Cardiac muscle cell (in vitro differentiated cells and primary cell): ENCODE data around the gene MECP2. TPM values are rescaled to one million over a fixed set of nuclear protein-coding genes. Genes with fewer than 3 reads are reported as not detected.

Experiments
- DNase-seq, 2 donors: peaks; one replicate each; pipeline versions ENCODE4 v3.0.0 to v3.0.0-alpha.2; 2010 to 2017; ENCODE audit warnings: low read depth in 1 of 2, low spot score in 1 of 2
- H3K27ac ChIP-seq: fragments of 200-600 bp; sonication (generic); 2 replicates; pipeline ENCODE4 v1.5.1; 2016
- H3K27me3 ChIP-seq: fragments of 200-600 bp; sonication (generic); 2 replicates; pipeline ENCODE4 v1.6.0; 2016; ENCODE audit warnings: control low read depth
- H3K36me3 ChIP-seq: fragments of 200-600 bp; sonication (generic); 2 replicates; pipeline ENCODE4 v1.5.1; 2016; ENCODE audit warnings: control low read depth
- H3K4me1 ChIP-seq: fragments of 200-600 bp; sonication (generic); 2 replicates; pipeline ENCODE4 v1.8.1; 2017; ENCODE audit warnings: low read depth, mild to moderate bottlenecking, mixed run types
- H3K4me3 ChIP-seq: fragments of 200-600 bp; sonication (generic); 2 replicates; pipeline ENCODE4 v1.5.1; 2016; ENCODE audit warnings: mild to moderate bottlenecking
- H3K9me3 ChIP-seq: fragments of 200-600 bp; sonication (generic); 2 replicates; pipeline ENCODE4 v1.5.1; 2017; ENCODE audit warnings: low read depth, mild to moderate bottlenecking, control low read depth
- polyA plus RNA-seq: library from polyadenylated mRNA; unstranded; fragments of >200 nt; fragmentation: Nextera tagmentation; extraction: Ambion mirVana; gene quantifications from 2 replicates; pipeline ENCODE4 v1.2.1, GENCODE V29; 2016
- total RNA-seq: library from RNA; depleted of rRNA; stranded (reverse); fragments of >200 nt; gene quantifications from 2 replicates; pipeline ENCODE4 v1.2.3, GENCODE V29; 2016
- TF ChIP-seq, protein P1 (sequence below): IDR thresholded peaks from 2 replicates; pipeline ENCODE4 v1.5.1; 2012; ENCODE audit warnings: low read depth, mild to moderate bottlenecking, low read length

MECP2 gene
- total and polyA plus RNA-seq, 2 experiments from 2014 or later: 17.9 to 64.5 TPM

GRCh38 chrX:154032653-154033052, 64.9 kb downstream of the MECP2 start:
- Histone ChIP-seq H3K9me3 (no peaks in the 10 kb centered on the region), H3K36me3 (no peaks in the 10 kb centered on the region), H3K4me1 (peaks cover 16% of the 10 kb centered on the region), H3K27ac (peak overlapping the region; percentile 62), H3K27me3 (no peaks in the 10 kb centered on the region), H3K4me3 (no peak overlapping the region)
- TF ChIP-seq, protein P1, sequence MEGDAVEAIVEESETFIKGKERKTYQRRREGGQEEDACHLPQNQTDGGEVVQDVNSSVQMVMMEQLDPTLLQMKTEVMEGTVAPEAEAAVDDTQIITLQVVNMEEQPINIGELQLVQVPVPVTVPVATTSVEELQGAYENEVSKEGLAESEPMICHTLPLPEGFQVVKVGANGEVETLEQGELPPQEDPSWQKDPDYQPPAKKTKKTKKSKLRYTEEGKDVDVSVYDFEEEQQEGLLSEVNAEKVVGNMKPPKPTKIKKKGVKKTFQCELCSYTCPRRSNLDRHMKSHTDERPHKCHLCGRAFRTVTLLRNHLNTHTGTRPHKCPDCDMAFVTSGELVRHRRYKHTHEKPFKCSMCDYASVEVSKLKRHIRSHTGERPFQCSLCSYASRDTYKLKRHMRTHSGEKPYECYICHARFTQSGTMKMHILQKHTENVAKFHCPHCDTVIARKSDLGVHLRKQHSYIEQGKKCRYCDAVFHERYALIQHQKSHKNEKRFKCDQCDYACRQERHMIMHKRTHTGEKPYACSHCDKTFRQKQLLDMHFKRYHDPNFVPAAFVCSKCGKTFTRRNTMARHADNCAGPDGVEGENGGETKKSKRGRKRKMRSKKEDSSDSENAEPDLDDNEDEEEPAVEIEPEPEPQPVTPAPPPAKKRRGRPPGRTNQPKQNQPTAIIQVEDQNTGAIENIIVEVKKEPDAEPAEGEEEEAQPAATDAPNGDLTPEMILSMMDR: no peak
- DNase-seq: no peak

DNA sequence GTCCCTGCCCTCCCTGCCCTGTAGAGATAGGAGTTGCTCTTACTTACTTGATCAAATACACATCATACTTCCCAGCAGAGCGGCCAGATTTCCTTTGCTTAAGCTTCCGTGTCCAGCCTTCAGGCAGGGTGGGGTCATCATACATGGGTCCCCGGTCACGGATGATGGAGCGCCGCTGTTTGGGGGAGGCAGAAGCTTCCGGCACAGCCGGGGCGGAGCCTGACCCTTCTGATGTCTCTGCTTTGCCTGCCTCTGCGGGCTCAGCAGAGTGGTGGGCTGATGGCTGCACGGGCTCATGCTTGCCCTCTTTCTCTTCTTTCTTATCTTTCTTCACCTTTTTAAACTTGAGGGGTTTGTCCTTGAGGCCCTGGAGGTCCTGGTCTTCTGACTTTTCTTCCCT, 65.4 kb downstream of the MECP2 start:
- Histone ChIP-seq H3K27me3 (no peaks in the 10 kb centered on the region), H3K9me3 (no peaks in the 10 kb centered on the region), H3K4me3 (no peak overlapping the region), H3K27ac (peak overlapping the region; percentile 62), H3K36me3 (no peaks in the 10 kb centered on the region), H3K4me1 (peaks cover 20% of the 10 kb centered on the region)
- DNase-seq: no peak
- TF ChIP-seq, protein P1: no peak

DNA sequence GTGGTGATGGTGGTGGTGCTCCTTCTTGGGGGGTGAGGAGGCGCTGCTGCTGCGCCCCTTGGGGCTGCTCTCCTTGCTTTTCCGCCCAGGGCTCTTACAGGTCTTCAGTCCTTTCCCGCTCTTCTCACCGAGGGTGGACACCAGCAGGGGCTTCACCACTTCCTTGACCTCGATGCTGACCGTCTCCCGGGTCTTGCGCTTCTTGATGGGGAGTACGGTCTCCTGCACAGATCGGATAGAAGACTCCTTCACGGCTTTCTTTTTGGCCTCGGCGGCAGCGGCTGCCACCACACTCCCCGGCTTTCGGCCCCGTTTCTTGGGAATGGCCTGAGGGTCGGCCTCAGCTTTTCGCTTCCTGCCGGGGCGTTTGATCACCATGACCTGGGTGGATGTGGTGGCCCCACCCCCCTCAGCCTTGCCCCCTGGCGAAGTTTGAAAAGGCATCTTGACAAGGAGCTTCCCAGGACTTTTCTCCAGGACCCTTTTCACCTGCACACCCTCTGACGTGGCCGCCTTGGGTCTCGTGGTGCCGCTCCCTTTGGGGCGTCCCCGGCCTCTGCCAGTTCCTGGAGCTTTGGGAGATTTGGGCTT, 66.7 kb downstream of the MECP2 start:
- Histone ChIP-seq H3K27ac (peak overlapping the region; percentile 62), H3K4me3 (no peak overlapping the region), H3K27me3 (no peaks in the 10 kb centered on the region), H3K9me3 (no peaks in the 10 kb centered on the region), H3K4me1 (peaks cover 30% of the 10 kb centered on the region), H3K36me3 (no peaks in the 10 kb centered on the region)
- TF ChIP-seq, protein P1: no peak
- no peak for DNase-seq

DNA sequence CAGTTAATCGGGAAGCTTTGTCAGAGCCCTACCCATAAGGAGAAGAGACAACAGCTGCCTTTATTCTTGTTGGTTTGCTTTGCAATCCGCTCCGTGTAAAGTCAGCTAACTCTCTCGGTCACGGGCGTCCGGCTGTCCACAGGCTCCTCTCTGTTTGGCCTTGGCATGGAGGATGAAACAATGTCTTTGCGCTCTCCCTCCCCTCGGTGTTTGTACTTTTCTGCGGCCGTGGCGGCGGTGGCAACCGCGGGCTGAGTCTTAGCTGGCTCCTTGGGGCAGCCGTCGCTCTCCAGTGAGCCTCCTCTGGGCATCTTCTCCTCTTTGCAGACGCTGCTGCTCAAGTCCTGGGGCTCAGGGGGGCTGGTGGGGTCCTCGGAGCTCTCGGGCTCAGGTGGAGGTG, 67.3 kb downstream of the MECP2 start:
- DNase-seq: no peak
- Histone ChIP-seq H3K27ac (no peak overlapping the region), H3K4me1 (peaks cover 33% of the 10 kb centered on the region), H3K36me3 (no peaks in the 10 kb centered on the region), H3K27me3 (no peaks in the 10 kb centered on the region), H3K9me3 (no peaks in the 10 kb centered on the region), H3K4me3 (no peak overlapping the region)
- TF ChIP-seq, protein P1: no peak

DNA sequence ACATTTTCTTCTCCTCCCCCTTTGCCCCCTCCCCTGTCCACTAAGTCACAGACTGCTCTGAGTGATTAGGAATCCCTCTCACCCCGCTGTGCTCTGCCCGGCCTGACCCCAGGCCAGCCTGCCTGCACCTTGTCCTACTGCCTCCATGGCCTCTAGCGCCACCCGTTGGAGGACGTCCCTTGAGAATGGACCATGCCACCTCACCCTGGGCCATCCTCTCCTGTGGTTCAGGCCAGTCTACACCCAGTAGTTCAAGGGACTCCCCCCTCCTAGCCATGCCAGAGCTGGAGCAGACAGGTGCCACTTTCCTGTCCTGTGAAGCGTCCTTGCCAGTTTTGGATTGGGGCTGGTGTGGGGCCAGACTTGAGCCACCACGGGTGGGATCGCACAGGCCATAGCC, 68.1 kb downstream of the MECP2 start:
- no peak overlapping the region for H3K27ac ChIP-seq
- no peak overlapping the region for H3K4me3 ChIP-seq
- no peak for DNase-seq
- TF ChIP-seq, protein P1: no peak
- H3K36me3 ChIP-seq: no peaks in the 10 kb centered on the region
- H3K27me3 ChIP-seq: no peaks in the 10 kb centered on the region
- no peaks in the 10 kb centered on the region for H3K9me3 ChIP-seq
- peaks cover 36% of the 10 kb centered on the region for H3K4me1 ChIP-seq
